IPS-18a (cell line): ENCODE data around the gene STAM.
A peak's percentile ranks its signal among the peaks of the same experiment; 100 is the strongest.

Experiments
- H3K27ac ChIP-seq: one replicate; pipeline ENCODE4 v1.5.1; 2013; ENCODE audit warnings: low read length
- H3K27me3 ChIP-seq: one replicate; pipeline ENCODE4 v1.6.1; 2013; ENCODE audit warnings: mild to moderate bottlenecking, low read length; ENCODE audit not compliant: control insufficient read depth, insufficient read depth
- H3K36me3 ChIP-seq: one replicate; pipeline ENCODE4 v1.6.1; 2013; ENCODE audit warnings: low read depth, low read length; ENCODE audit not compliant: control insufficient read depth
- H3K4me1 ChIP-seq: one replicate; pipeline ENCODE4 v1.6.1; 2013; ENCODE audit warnings: low read depth, low read length; ENCODE audit not compliant: control insufficient read depth
- H3K4me3 ChIP-seq: one replicate; pipeline ENCODE4 v1.5.1; 2013; ENCODE audit warnings: low read length
- H3K9ac ChIP-seq: one replicate; pipeline ENCODE4 v1.6.1; 2013; ENCODE audit warnings: mild to moderate bottlenecking, low read length, moderate library complexity
- H3K9me3 ChIP-seq: one replicate; pipeline ENCODE4 v1.6.1; 2013; ENCODE audit warnings: low read depth, low read length; ENCODE audit not compliant: control insufficient read depth

STAM gene

DNA sequence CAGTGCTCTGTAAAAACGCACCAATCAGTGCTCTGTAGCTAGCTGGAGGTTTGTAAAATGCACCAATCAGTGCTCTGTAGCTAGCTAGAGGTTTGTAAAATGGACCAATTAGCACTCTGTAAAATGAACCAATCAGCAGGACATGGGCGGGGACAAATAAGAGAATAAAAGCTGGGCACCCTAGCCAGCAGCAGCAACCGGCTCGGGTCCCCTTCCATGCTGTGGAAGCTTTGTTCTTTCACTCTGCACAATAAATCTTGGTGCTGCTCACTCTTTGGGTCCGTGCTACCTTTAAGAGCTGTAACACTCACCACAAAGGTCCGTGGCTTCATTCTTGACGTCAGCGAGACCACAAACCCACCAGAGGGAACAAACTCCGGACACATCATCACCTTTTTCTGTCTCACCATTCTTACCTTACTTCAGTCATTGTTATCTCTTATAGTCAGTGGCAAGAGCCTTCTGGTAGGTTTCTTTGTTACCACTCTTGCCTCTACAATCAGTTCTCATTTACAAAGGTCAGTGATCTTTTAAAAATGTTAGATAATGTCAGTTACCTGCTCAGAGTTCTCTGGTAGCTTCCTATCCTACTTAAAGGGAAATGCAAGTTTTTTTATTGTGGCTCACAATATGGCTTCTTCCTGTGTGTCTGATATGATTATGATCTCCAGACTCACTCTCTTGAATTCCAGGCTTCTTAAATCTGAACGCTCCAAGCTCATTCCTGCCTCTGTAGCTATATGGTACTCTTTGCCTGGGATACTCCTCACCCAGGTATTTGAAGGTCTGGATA is 4.5 kb downstream of the STAM start:
- no peak overlapping the region for H3K4me3 ChIP-seq
- H3K9ac ChIP-seq: no peak overlapping the region
- no peak overlapping the region for H3K27ac ChIP-seq
- H3K9me3 ChIP-seq: peaks cover 6% of the 10 kb centered on the region
- H3K36me3 ChIP-seq: no peaks in the 10 kb centered on the region
- H3K27me3 ChIP-seq: no peaks in the 10 kb centered on the region
- peaks cover 17% of the 10 kb centered on the region for H3K4me1 ChIP-seq

DNA sequence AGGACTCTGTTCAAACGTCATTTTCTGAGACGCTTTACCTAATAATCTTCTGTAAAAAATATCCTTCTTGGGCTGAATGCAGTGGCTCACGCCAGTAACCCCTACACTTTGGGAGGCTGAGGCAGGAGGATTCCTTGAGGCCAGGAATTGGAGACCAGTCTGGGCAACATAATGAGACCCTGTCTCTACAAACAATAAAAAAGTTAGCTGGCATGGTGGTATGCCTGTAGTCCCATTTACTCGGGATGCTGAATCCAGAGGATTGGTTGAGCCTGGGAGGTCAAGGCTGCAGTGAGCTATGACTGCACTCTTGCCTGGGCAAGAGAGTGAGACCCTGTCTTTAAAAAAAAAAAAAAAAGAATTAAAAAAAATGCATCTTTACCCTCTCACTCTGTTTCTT is 5.1 kb downstream of the STAM start:
- H3K9ac ChIP-seq: no peak overlapping the region
- H3K36me3 ChIP-seq: no peaks in the 10 kb centered on the region
- H3K27me3 ChIP-seq: no peaks in the 10 kb centered on the region
- peaks cover 11% of the 10 kb centered on the region for H3K9me3 ChIP-seq
- no peak overlapping the region for H3K4me3 ChIP-seq
- no peak overlapping the region for H3K27ac ChIP-seq
- H3K4me1 ChIP-seq: peaks cover 17% of the 10 kb centered on the region

DNA sequence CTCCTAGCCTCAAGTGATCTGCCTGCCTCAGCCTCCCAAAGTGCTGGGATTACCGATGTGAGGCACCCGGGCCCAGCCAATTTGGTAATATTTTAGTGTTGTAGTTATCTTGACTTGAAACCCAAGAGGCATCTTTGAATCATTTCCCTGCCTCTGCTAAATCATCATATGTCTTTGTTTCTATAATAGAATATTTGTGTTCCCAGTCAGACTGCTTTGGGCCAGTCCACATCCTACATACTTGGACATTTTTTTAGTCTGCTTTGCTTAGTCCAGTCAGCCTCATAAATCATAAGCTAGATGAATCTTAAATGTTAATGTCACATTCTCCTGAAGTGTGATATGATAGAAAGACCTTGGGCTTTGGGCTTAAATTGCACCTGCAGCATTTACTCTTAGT is 5.9 kb downstream of the STAM start:
- Histone ChIP-seq H3K27ac (no peak overlapping the region), H3K27me3 (no peaks in the 10 kb centered on the region), H3K4me1 (peaks cover 17% of the 10 kb centered on the region), H3K9ac (no peak overlapping the region), H3K9me3 (peaks cover 11% of the 10 kb centered on the region), H3K4me3 (no peak overlapping the region), H3K36me3 (no peaks in the 10 kb centered on the region)

GRCh38 chr10:17650416-17650815 is 6.5 kb downstream of the STAM start:
- H3K27me3 ChIP-seq: no peaks in the 10 kb centered on the region
- H3K9me3 ChIP-seq: peaks cover 11% of the 10 kb centered on the region
- H3K36me3 ChIP-seq: no peaks in the 10 kb centered on the region
- peak overlapping the region; percentile 24 for H3K27ac ChIP-seq
- H3K9ac ChIP-seq: peak overlapping the region; percentile 24
- no peak overlapping the region for H3K4me3 ChIP-seq
- peaks cover 13% of the 10 kb centered on the region for H3K4me1 ChIP-seq

DNA sequence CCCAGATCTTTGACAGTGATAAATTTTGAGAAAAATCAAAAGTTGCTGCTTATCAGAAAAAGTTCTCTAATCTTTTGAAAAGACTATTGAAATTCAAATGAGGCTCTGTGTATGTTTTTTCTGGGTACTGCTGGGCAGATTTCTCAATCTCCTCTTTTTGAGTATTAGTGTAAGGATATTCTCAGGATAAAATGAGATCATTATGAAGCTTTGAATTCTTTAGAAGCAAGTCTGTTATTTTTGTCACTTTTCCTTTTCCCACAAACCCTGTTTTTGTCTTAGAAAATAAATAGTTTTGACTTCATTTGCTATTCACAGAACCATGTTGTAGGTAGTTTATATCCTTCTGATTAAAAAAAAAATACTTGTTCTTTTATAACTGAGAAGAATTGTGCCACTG is 7.9 kb downstream of the STAM start:
- Histone ChIP-seq H3K27ac (no peak overlapping the region), H3K4me1 (peaks cover 10% of the 10 kb centered on the region), H3K4me3 (no peak overlapping the region), H3K9ac (no peak overlapping the region), H3K36me3 (no peaks in the 10 kb centered on the region), H3K9me3 (peaks cover 11% of the 10 kb centered on the region), H3K27me3 (no peaks in the 10 kb centered on the region)

DNA sequence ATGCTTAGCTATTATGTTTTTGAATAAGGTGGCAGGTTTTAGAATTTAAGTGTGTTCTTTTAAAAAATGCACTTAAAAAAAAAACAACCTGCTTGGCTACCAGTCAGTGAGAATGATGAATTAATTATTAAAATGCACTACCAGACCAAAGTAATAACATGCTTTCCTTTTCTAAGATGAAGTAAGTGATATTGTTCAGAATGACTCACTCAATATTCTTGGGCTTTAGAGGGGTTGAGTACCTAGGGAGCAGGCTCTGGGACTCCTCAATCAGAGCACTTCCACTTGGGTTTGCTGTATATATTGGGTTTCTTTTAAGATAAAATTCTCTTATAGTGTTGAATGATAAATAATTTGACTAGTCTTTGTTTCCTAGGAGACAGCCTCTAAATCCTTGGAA is 8.6 kb downstream of the STAM start:
- H3K36me3 ChIP-seq: no peaks in the 10 kb centered on the region
- H3K4me1 ChIP-seq: peaks cover 10% of the 10 kb centered on the region
- H3K9ac ChIP-seq: no peak overlapping the region
- no peak overlapping the region for H3K4me3 ChIP-seq
- H3K27ac ChIP-seq: no peak overlapping the region
- peaks cover 11% of the 10 kb centered on the region for H3K9me3 ChIP-seq
- H3K27me3 ChIP-seq: no peaks in the 10 kb centered on the region

GRCh38 chr10:17655009-17655408 is 11.1 kb downstream of the STAM start:
- H3K4me3 ChIP-seq: no peak overlapping the region
- H3K36me3 ChIP-seq: no peaks in the 10 kb centered on the region
- peaks cover 17% of the 10 kb centered on the region for H3K4me1 ChIP-seq
- no peak overlapping the region for H3K9ac ChIP-seq
- H3K27ac ChIP-seq: no peak overlapping the region
- H3K27me3 ChIP-seq: no peaks in the 10 kb centered on the region
- peaks cover 11% of the 10 kb centered on the region for H3K9me3 ChIP-seq

DNA sequence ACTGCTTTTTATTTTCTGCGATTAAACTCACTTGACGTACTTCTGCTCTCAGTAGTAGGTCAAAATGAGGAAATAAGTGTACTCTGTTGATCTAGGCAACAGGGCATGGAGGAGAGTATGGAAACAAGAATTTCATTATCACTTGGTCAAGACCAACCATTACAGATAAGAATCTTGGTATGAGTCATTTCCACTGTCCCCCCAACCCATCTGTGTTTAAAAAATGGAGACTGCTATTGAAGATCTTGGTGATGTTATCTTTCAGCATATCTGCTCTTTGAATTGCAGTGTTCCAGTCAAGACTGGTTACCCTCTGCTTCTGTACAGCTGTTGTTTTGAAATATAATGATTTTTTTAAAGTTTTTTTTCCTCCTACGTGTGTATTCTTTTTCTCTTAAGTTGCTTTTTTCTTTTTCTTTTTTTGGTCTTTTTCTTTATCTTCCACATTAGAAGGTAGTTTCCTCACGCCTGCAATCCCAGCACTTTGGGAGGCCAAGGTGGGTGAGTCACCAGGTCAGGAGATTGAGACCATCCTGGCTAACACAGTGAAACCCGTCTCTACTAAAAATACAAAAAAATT is 11.7 kb downstream of the STAM start:
- H3K36me3 ChIP-seq: no peaks in the 10 kb centered on the region
- H3K27me3 ChIP-seq: no peaks in the 10 kb centered on the region
- H3K27ac ChIP-seq: no peak overlapping the region
- peaks cover 17% of the 10 kb centered on the region for H3K4me1 ChIP-seq
- peaks cover 11% of the 10 kb centered on the region for H3K9me3 ChIP-seq
- no peak overlapping the region for H3K4me3 ChIP-seq
- H3K9ac ChIP-seq: no peak overlapping the region

DNA sequence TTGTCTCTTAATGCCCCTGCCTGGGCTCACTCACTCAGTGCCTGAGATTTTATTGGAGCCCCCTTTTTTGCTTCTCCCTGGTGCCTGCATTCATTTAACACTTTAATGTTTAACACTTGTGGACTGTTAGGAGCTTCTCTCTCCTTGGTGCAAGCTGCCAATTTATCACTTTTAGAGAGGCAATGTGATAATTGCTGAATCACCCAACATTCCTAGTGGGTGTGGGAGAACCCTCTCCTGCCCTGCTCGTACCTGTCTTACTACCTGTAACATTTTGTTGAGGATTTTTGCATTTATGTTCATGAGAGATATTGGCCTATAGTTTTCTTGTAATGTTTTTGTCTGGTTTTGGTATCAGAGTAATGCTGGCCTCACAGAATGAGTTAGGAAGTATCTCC is 13.2 kb downstream of the STAM start:
- no peak overlapping the region for H3K27ac ChIP-seq
- H3K9ac ChIP-seq: no peak overlapping the region
- peaks cover 7% of the 10 kb centered on the region for H3K4me1 ChIP-seq
- H3K4me3 ChIP-seq: no peak overlapping the region
- peaks cover 11% of the 10 kb centered on the region for H3K9me3 ChIP-seq
- H3K27me3 ChIP-seq: no peaks in the 10 kb centered on the region
- H3K36me3 ChIP-seq: no peaks in the 10 kb centered on the region

DNA sequence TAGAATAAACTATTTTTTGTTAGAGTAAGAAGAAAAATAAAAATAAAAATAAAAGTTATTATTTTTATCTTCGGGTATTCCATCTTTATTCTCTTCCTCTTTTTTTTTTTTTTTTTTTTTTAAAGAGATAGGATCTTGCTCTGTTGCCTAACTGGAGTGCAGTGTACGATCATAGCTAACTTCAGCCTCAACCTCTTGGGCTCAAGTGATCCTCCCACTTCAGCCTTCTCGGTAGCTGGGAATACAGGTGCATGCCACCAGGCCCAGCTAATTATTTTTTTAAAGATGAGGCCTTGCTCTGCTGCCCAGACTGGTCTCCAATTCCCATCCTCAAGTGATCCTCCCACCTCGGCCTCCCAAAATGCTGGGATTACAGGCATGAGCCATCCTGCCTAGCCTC is 15.4 kb downstream of the STAM start:
- no peak overlapping the region for H3K9ac ChIP-seq
- peaks cover 7% of the 10 kb centered on the region for H3K4me1 ChIP-seq
- H3K27me3 ChIP-seq: no peaks in the 10 kb centered on the region
- no peak overlapping the region for H3K27ac ChIP-seq
- H3K9me3 ChIP-seq: no peaks in the 10 kb centered on the region
- H3K36me3 ChIP-seq: no peaks in the 10 kb centered on the region
- H3K4me3 ChIP-seq: no peak overlapping the region

DNA sequence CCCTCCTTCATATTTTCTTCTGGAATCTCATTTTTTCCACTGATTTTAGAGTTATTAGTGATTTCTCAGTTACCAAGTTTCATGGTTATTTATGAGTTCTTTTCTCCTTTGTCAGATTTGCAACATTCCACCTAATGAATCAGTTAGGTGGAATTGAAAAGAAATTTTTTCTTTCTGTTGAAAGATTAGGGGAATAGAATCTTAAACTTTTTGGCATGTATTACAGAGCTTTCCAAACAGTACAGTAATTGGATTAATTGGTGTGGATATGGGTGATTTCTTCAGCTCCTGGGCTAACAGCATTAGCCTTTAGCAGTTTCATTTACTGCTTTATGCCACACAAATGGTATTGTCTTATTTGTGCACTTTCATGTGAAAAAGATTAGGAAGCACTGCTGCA is 17.0 kb downstream of the STAM start:
- Histone ChIP-seq H3K27ac (no peak overlapping the region), H3K9me3 (no peaks in the 10 kb centered on the region), H3K27me3 (no peaks in the 10 kb centered on the region), H3K4me3 (no peak overlapping the region), H3K4me1 (peaks cover 7% of the 10 kb centered on the region), H3K9ac (no peak overlapping the region), H3K36me3 (no peaks in the 10 kb centered on the region)

GRCh38 chr10:17661510-17661909 is 17.6 kb downstream of the STAM start:
- H3K9ac ChIP-seq: no peak overlapping the region
- peaks cover 7% of the 10 kb centered on the region for H3K4me1 ChIP-seq
- H3K9me3 ChIP-seq: no peaks in the 10 kb centered on the region

More at GRCh38 chr10:17661510-17661909, 17.6 kb downstream of the STAM start:
- no peaks in the 10 kb centered on the region for H3K27me3 ChIP-seq
- no peak overlapping the region for H3K27ac ChIP-seq
- no peak overlapping the region for H3K4me3 ChIP-seq
- no peaks in the 10 kb centered on the region for H3K36me3 ChIP-seq
